ENCODE results near the gene CDC42EP5.

The CDC42EP5 gene

GRCh38 chr19:54461613-54462012 is 11.5 kb downstream of the CDC42EP5 start:
- TF ChIP-seq, protein P1, sequence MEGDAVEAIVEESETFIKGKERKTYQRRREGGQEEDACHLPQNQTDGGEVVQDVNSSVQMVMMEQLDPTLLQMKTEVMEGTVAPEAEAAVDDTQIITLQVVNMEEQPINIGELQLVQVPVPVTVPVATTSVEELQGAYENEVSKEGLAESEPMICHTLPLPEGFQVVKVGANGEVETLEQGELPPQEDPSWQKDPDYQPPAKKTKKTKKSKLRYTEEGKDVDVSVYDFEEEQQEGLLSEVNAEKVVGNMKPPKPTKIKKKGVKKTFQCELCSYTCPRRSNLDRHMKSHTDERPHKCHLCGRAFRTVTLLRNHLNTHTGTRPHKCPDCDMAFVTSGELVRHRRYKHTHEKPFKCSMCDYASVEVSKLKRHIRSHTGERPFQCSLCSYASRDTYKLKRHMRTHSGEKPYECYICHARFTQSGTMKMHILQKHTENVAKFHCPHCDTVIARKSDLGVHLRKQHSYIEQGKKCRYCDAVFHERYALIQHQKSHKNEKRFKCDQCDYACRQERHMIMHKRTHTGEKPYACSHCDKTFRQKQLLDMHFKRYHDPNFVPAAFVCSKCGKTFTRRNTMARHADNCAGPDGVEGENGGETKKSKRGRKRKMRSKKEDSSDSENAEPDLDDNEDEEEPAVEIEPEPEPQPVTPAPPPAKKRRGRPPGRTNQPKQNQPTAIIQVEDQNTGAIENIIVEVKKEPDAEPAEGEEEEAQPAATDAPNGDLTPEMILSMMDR (conservative IDR thresholded peaks at IDR 0.05), result no peak
- no peak for TF ChIP-seq ZFX (IDR thresholded peaks at IDR 0.05)
- peak overlapping the region; percentile 100 for H3K27ac ChIP-seq

DNA sequence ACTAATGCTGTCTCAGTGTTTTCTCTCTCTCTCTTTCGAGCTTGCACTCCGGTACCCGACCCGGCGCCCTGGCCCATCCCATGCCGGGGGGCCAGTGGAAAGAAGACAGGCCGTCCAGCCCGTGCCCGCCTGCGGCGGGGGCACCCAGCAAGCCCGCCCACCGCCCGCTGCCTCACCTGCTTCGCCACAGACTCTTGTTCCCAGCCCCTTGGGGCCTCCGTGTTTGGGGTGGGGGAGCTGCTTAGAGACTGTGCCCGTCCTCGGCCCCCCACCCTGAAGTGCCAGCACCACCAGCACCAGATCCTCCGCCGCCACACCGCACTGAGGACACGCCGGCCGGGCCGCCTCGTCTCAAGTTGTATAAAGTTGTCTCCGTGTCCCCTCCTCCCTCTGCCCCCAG is 11.9 kb downstream of the CDC42EP5 start:
- H3K27ac ChIP-seq, result peak overlapping the region; percentile 100
- TF ChIP-seq, protein P1 (conservative IDR thresholded peaks at IDR 0.05), result no peak
- no peak for TF ChIP-seq ZFX (IDR thresholded peaks at IDR 0.05)

- no peak overlapping the region; the same call in 1 of the 2 replicates for H3K27ac ChIP-seq
- TF ChIP-seq ZFX (IDR thresholded peaks at IDR 0.05), result no peak
- TF ChIP-seq, protein P1 (conservative IDR thresholded peaks at IDR 0.05), result no peak
Observed at GRCh38 chr19:54460230-54461005, 12.7 kb downstream of the CDC42EP5 start.

- no peak overlapping the region; the same call in 1 of the 2 replicates for H3K27ac ChIP-seq
Observed at GRCh38 chr19:54459282-54460229, 13.5 kb downstream of the CDC42EP5 start.

GRCh38 chr19:54458648-54459281 is 14.3 kb downstream of the CDC42EP5 start:
- no peak for TF ChIP-seq ZFX (IDR thresholded peaks at IDR 0.05)
- TF ChIP-seq, protein P1 (conservative IDR thresholded peaks at IDR 0.05), result no peak
- no peak overlapping the region for H3K27ac ChIP-seq

More at GRCh38 chr19:54459282-54460229, 13.5 kb downstream of the CDC42EP5 start:
- no peak for TF ChIP-seq ZFX (IDR thresholded peaks at IDR 0.05)
- TF ChIP-seq, protein P1 (conservative IDR thresholded peaks at IDR 0.05), result no peak

GRCh38 chr19:54457773-54458647 is 15.1 kb downstream of the CDC42EP5 start:
- H3K27ac ChIP-seq, result no peak overlapping the region
- TF ChIP-seq, protein P1 (conservative IDR thresholded peaks at IDR 0.05), result no peak
- no peak for TF ChIP-seq ZFX (IDR thresholded peaks at IDR 0.05)
